Dermis lymphatic vessel endothelial cell (primary cell): ENCODE data around the gene CEACAM19. TPM values are rescaled to one million over a fixed set of nuclear protein-coding genes. Genes with fewer than 3 reads are reported as not detected.

ENCODE experiments used
- total RNA-seq: library from RNA; depleted of rRNA; stranded (reverse); fragments of >200 nt; gene quantifications from 2 replicates; pipeline ENCODE4 v1.2.1, GENCODE V29; 2014

CEACAM19 gene
- total RNA-seq = 0.69 and 0.87 TPM in 2 replicates

GRCh38 chr19:44671400-44671799 lies at the start of gene CEACAM19:
CEACAM19 (plus strand) TSS chr19:44671482; CDS start chr19:44671932, 450 bp downstream.

GRCh38 chr19:44643605-44644401 lies 27.5 kb upstream of the CEACAM19 start, which contains the start of gene PVR:
PVR (plus strand) TSS chr19:44643910; CDS start chr19:44644097, 187 bp downstream.

GRCh38 chr19:44698492-44699201 lies 27.4 kb downstream of the CEACAM19 start, which contains the start of gene CEACAM16:
CEACAM16 (plus strand) TSS chr19:44699151; CDS start chr19:44701457, 2,306 bp downstream.

Other genes with a start within 250 kb of the CEACAM19 start
- gene ZNF229, start 223.0 kb upstream of the CEACAM19 start, total RNA-seq = 1.5 and 5.4 TPM in 2 replicates
- 7.5 and 7.6 TPM in 2 replicates for gene ZNF180, start 171.0 kb upstream of the CEACAM19 start, total RNA-seq
- gene CEACAM20, start 141.8 kb upstream of the CEACAM19 start, total RNA-seq = not detected in 2 replicates
- 0.11 TPM in 1 of 2 replicates, not detected in the other for gene IGSF23, start 57.9 kb upstream of the CEACAM19 start, total RNA-seq
- 25.3 and 58.1 TPM in 2 replicates for gene PVR, start 27.6 kb upstream of the CEACAM19 start, total RNA-seq
- gene CEACAM16, start 27.7 kb downstream of the CEACAM19 start, total RNA-seq = not detected in 2 replicates
- gene BCL3, start 77.2 kb downstream of the CEACAM19 start, total RNA-seq = 0.98 and 1.4 TPM in 2 replicates
- gene CBLC, start 106.4 kb downstream of the CEACAM19 start, total RNA-seq = not detected in 2 replicates
- 16.8 and 21.2 TPM in 2 replicates for gene BCAM, start 137.6 kb downstream of the CEACAM19 start, total RNA-seq
- gene NECTIN2, start 174.8 kb downstream of the CEACAM19 start, total RNA-seq = 76.8 and 98.0 TPM in 2 replicates
- 27.8 and 30.3 TPM in 2 replicates for gene TOMM40, start 219.8 kb downstream of the CEACAM19 start, total RNA-seq
- gene APOE, start 234.3 kb downstream of the CEACAM19 start, total RNA-seq = 1.0 and 3.0 TPM in 2 replicates
- gene APOC1, start 243.1 kb downstream of the CEACAM19 start, total RNA-seq = 1.5 and 3.0 TPM in 2 replicates